T-helper 17 cell (primary cell): ENCODE measurements around the gene EMC7. TPM values are rescaled to one million over a fixed set of nuclear protein-coding genes. Genes with fewer than 3 reads are reported as not detected.

Source experiments
- ATAC-seq: fragments of 150-1000 bp; cut with Tn5 transposase; 2 replicates; pipeline ENCODE4 v1.10.0; 2021; ENCODE audit warnings: mild to moderate bottlenecking, moderate library complexity
- DNase-seq, 3 donors: peaks; one replicate each; pipeline versions ENCODE4 v3.0.0 to v3.0.0-alpha.2; 2020 to 2021
- H3K9me3 ChIP-seq: one replicate; pipeline ENCODE4 v1.7.0; 2013; ENCODE audit warnings: low read length, mild to moderate bottlenecking; ENCODE audit not compliant: control insufficient read depth, poor library complexity, severe bottlenecking
- H3K27ac Mint-ChIP-seq: one replicate; pipeline ENCODE4 v1.8.0; 2022; ENCODE audit warnings: mild to moderate bottlenecking, moderate library complexity, mixed read lengths
- H3K27me3 Mint-ChIP-seq: one replicate; pipeline ENCODE4 v1.8.0; 2022; ENCODE audit warnings: mixed read lengths
- H3K36me3 Mint-ChIP-seq: one replicate; pipeline ENCODE4 v1.8.0; 2022; ENCODE audit warnings: low read depth, mixed read lengths
- H3K4me1 Mint-ChIP-seq: one replicate; pipeline ENCODE4 v1.8.0; 2022; ENCODE audit warnings: mild to moderate bottlenecking, mixed read lengths
- H3K4me3 Mint-ChIP-seq: one replicate; pipeline ENCODE4 v1.8.0; 2022; ENCODE audit warnings: mild to moderate bottlenecking, moderate library complexity, mixed read lengths
- total RNA-seq, 4 donors: library from RNA in 2 of 4; stranded (reverse) in 2 of 4; gene quantifications; one replicate each; pipeline ENCODE4 v1.2.3 and lab custom pipeline; 2022 to 2026

The EMC7 gene
- total RNA-seq, 2 donors from 2014 or later = 43.0 to 50.4 TPM

- no peaks in the 10 kb centered on the region for H3K9me3 ChIP-seq
- Mint-ChIP-seq H3K4me1 (no peaks in the 10 kb centered on the region), H3K36me3 (peaks cover 3% of the 10 kb centered on the region), H3K27ac (no peak overlapping the region), H3K4me3 (no peak overlapping the region), H3K27me3 (peaks cover 24% of the 10 kb centered on the region)
- ATAC-seq = no peak
- DNase-seq = no peak
Measured at GRCh38 chr15:34114739-34115138, 13.1 kb upstream of the EMC7 start.

DNA sequence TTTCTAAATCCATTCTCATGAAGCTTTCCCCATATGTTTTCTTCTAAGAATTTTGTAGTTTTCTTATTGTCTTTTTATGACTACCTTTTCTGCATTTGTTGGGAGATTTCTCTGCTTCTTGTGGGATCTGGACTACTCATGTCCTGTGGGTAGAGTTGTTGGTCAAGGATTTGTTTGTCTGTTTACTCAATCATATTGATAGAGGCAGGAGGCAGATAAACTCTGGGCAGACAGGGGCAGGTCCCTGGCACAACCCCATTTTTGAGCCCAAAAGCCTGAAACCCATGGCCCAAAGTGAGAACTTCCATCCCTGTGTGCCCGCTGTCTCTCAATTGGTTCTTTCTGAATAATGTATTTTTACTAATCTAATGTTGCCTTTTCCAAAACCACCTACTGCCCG lies 12.6 kb upstream of the EMC7 start:
- Mint-ChIP-seq H3K27ac (no peak overlapping the region), H3K36me3 (peaks cover 3% of the 10 kb centered on the region), H3K27me3 (peaks cover 24% of the 10 kb centered on the region), H3K4me1 (no peaks in the 10 kb centered on the region), H3K4me3 (no peak overlapping the region)
- DNase-seq = no peak
- H3K9me3 ChIP-seq = no peaks in the 10 kb centered on the region
- no peak for ATAC-seq

DNA sequence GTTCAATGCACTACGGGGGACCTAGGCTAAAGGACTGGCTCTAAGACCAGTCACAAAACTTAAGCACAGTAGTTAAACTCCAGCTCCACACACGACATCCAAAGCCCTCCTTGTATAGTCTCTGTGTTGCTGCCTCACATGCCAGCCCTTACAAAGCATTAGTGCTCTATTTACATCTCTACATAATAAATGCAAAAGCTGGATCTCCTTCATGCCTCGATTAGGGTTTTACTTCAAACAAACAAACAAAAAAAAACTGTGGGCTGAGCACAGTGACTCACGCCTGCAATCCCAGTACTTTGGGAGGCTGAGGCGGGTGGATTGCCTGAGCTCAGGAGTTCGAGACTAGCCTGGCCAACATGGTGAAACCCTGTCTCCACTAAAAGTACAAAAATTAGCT lies 9.8 kb upstream of the EMC7 start:
- no peaks in the 10 kb centered on the region for H3K4me1 Mint-ChIP-seq
- peaks cover 14% of the 10 kb centered on the region for H3K27me3 Mint-ChIP-seq
- no peak overlapping the region for H3K27ac Mint-ChIP-seq
- DNase-seq (no peak), ATAC-seq (no peak)
- no peaks in the 10 kb centered on the region for H3K36me3 Mint-ChIP-seq
- H3K9me3 ChIP-seq = no peaks in the 10 kb centered on the region
- no peak overlapping the region for H3K4me3 Mint-ChIP-seq

- no peak overlapping the region for H3K27ac Mint-ChIP-seq
- no peak overlapping the region for H3K4me3 Mint-ChIP-seq
- DNase-seq = no peak
- peaks cover 14% of the 10 kb centered on the region for H3K27me3 Mint-ChIP-seq
- no peak for ATAC-seq
- H3K36me3 Mint-ChIP-seq = no peaks in the 10 kb centered on the region
- no peaks in the 10 kb centered on the region for H3K4me1 Mint-ChIP-seq
- H3K9me3 ChIP-seq = no peaks in the 10 kb centered on the region
Measured at GRCh38 chr15:34109797-34110663, 8.4 kb upstream of the EMC7 start.

DNA sequence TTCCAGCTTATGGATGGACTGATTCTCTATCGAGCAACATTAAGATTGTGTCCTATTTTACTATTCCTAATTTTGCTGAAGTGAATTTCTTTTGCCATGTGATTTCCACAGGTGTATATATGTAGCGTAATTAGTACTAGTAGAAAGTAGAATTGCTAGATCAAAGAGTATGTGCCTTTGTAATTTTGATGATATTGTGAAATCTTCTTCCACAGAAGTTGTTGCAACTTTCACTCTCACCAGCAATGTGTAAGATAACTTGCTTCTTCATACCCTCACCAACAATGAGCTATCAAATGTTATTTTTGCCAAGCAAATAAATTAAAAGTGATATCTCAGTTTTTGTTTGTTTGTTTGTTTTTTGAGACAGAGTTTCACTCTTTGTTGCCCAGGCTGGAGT lies 5.7 kb upstream of the EMC7 start:
- H3K4me1 Mint-ChIP-seq = peaks cover 2% of the 10 kb centered on the region
- peaks cover 3% of the 10 kb centered on the region for H3K36me3 Mint-ChIP-seq
- H3K9me3 ChIP-seq = no peaks in the 10 kb centered on the region
- no peaks in the 10 kb centered on the region for H3K27me3 Mint-ChIP-seq
- H3K4me3 Mint-ChIP-seq = no peak overlapping the region
- no peak overlapping the region for H3K27ac Mint-ChIP-seq
- no peak for DNase-seq
- ATAC-seq = no peak

DNA sequence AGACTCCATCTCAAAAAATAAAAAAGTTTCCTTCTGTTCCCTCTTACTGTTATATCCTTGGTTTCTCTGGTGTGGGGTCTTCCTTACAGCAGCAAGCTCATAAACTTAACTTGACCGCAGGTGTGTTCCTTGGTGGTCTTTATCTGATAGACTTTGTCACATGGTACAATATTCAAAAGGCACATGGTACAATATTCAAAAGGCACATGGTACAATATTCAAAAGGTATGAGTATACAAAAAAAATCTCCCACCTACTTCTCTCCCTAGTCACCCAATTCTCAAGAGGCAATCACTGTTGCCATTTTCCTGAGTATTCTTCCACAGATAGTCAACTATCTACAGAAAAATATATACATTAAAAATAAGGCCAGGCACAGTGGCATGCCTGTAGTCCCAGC lies 4.8 kb upstream of the EMC7 start:
- Mint-ChIP-seq H3K27ac (no peak overlapping the region), H3K36me3 (peaks cover 3% of the 10 kb centered on the region), H3K4me3 (no peak overlapping the region), H3K27me3 (no peaks in the 10 kb centered on the region), H3K4me1 (peaks cover 10% of the 10 kb centered on the region)
- DNase-seq (no peak), ATAC-seq (no peak)
- no peaks in the 10 kb centered on the region for H3K9me3 ChIP-seq

GRCh38 chr15:34102175-34102925 lies 688 bp upstream of the EMC7 start:
- no peak for ATAC-seq
- no peak for DNase-seq
- no peaks in the 10 kb centered on the region for H3K27me3 Mint-ChIP-seq

DNA sequence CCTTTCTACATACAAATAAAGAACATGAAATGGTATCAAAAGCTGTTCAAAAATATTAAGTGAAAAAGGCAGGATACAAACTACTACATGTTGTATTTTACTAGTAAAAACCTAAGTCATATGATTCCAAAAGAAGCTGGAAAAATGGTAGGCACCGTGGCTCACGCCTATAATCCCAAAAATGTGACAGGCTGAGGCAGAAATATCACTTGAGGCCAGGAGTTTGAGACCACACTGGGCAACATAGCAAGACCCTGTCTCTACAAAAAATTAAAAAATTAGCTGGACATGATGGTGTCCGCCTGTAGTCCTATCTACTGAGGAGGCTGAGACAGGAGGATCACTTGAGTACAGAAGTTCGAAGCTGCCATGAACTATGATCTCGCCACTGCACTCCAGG lies 1.7 kb downstream of the EMC7 start:
- H3K4me1 Mint-ChIP-seq = peaks cover 27% of the 10 kb centered on the region
- H3K27ac Mint-ChIP-seq = peak overlapping the region; percentile 72
- peaks cover 3% of the 10 kb centered on the region for H3K36me3 Mint-ChIP-seq
- H3K9me3 ChIP-seq = no peaks in the 10 kb centered on the region
- ATAC-seq (no peak), DNase-seq (no peak)
- no peaks in the 10 kb centered on the region for H3K27me3 Mint-ChIP-seq
- peak overlapping the region; percentile 39 for H3K4me3 Mint-ChIP-seq

More at GRCh38 chr15:34102175-34102925, 688 bp upstream of the EMC7 start:
- peaks cover 3% of the 10 kb centered on the region for H3K36me3 Mint-ChIP-seq
- H3K27ac Mint-ChIP-seq = peak overlapping the region; percentile 99
- H3K4me1 Mint-ChIP-seq = peaks cover 27% of the 10 kb centered on the region
- H3K9me3 ChIP-seq = no peaks in the 10 kb centered on the region
- peak overlapping the region; percentile 99 for H3K4me3 Mint-ChIP-seq

GRCh38 chr15:34085746-34086145 lies 15.9 kb downstream of the EMC7 start:
- ATAC-seq (no peak), DNase-seq (no peak)
- H3K27me3 Mint-ChIP-seq = no peaks in the 10 kb centered on the region
- H3K36me3 Mint-ChIP-seq = peaks cover 6% of the 10 kb centered on the region
- H3K27ac Mint-ChIP-seq = peak overlapping the region; percentile 24
- no peaks in the 10 kb centered on the region for H3K9me3 ChIP-seq
- H3K4me3 Mint-ChIP-seq = no peak overlapping the region
- H3K4me1 Mint-ChIP-seq = peaks cover 5% of the 10 kb centered on the region

- no peaks in the 10 kb centered on the region for H3K9me3 ChIP-seq
- DNase-seq = no peak
- no peaks in the 10 kb centered on the region for H3K27me3 Mint-ChIP-seq
- H3K4me3 Mint-ChIP-seq = no peak overlapping the region
- peaks cover 6% of the 10 kb centered on the region for H3K36me3 Mint-ChIP-seq
- H3K27ac Mint-ChIP-seq = no peak overlapping the region
- ATAC-seq = no peak
- H3K4me1 Mint-ChIP-seq = peaks cover 2% of the 10 kb centered on the region
Measured at GRCh38 chr15:34084086-34084485, 17.6 kb downstream of the EMC7 start.

GRCh38 chr15:34079904-34080303 lies 21.8 kb downstream of the EMC7 start:
- peaks cover 7% of the 10 kb centered on the region for H3K36me3 Mint-ChIP-seq
- H3K27me3 Mint-ChIP-seq = no peaks in the 10 kb centered on the region
- ATAC-seq = no peak
- H3K27ac Mint-ChIP-seq = no peak overlapping the region
- no peak overlapping the region for H3K4me3 Mint-ChIP-seq
- no peak for DNase-seq
- H3K9me3 ChIP-seq = no peaks in the 10 kb centered on the region
- no peaks in the 10 kb centered on the region for H3K4me1 Mint-ChIP-seq

DNA sequence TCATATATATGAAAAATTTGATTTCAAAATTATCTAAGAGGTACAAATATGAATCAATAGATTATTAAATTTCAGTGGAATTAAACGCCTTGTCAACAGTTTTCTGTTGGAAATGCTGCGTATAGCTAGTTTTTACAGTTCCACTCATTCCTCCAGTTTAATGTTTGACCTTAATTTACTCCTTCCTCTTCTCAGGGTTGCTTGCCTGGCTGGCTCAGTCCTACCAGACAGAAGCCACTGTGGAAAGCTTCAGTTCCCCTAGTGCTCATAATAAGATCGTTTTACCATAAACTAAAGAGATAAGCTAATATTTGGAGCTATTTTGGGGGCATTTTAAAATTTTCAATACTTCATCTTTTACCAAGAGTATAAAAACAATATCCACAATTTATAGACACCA lies 22.8 kb downstream of the EMC7 start:
- no peak overlapping the region for H3K27ac Mint-ChIP-seq
- no peaks in the 10 kb centered on the region for H3K27me3 Mint-ChIP-seq
- H3K4me3 Mint-ChIP-seq = no peak overlapping the region
- DNase-seq = no peak
- no peak for ATAC-seq
- peaks cover 9% of the 10 kb centered on the region for H3K36me3 Mint-ChIP-seq
- H3K4me1 Mint-ChIP-seq = no peaks in the 10 kb centered on the region
- no peaks in the 10 kb centered on the region for H3K9me3 ChIP-seq

GRCh38 chr15:34076785-34077184 lies 24.9 kb downstream of the EMC7 start:
- Mint-ChIP-seq H3K27me3 (no peaks in the 10 kb centered on the region), H3K27ac (no peak overlapping the region)

More at GRCh38 chr15:34076785-34077184, 24.9 kb downstream of the EMC7 start:
- ATAC-seq (no peak), DNase-seq (no peak)
- H3K4me3 Mint-ChIP-seq = no peak overlapping the region
- H3K36me3 Mint-ChIP-seq = peaks cover 9% of the 10 kb centered on the region
- no peaks in the 10 kb centered on the region for H3K9me3 ChIP-seq
- H3K4me1 Mint-ChIP-seq = no peaks in the 10 kb centered on the region
